ENCODE data around the gene TESK2.
"Not testable (repeated sequence)": the region's sequence is repeated elsewhere in the genome, so short reads cannot be mapped to it uniquely, and the experiment has no call there.

TESK2 gene

DNA sequence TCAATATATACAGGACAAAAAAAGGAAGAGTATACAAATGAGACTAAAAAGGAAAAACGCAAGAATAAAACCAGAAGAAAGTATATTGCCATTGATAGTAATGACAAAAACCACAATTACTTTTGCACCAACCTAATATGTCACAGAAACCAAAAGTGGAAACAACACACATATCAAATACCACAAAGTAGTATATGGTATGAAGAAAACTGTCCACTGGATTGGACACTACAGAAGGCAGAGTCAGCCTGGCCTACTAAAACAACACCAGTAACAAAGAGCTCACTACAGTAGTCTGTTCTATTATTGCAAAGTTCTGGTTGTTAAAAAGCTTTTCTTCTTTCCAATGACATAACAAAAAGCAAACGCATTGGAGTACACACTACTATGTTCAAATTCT, 17.7 kb downstream of the TESK2 start:
- in situ Hi-C loops (cut with MboI; ENCODE audit: low pct_unique_long_range_greater_than_20kb, low sequenced_read_pairs, unreplicated experiment): no loop called here
- TF ChIP-seq CTCF (IDR thresholded peaks at IDR 0.05; ENCODE audit: extremely low read depth, insufficient read depth, missing control alignments): no peak
- no peak for DNase-seq (ENCODE audit: low spot score)

DNA sequence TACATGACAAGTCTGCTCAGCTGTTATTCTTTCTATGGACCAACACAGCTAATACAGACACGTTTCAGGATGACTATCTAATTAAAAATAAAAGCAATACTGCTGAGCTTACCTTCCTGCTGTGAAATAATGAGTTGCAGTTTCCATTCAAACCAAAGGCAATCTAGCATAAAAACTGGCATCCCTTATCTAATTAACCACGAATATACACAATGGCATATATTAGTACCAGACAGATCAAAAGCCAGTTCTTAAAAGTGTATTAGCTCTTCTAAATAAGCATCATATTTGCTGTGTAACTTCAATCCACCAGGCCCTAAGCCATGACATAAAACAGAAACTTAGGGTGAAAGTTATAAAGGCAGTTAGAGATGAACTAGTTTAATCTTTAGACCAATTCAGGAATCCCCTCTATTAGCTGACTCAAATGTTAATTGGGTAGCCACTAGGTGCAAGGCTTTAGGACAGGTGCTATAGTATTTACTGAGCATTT, 20.6 kb downstream of the TESK2 start:
- in situ Hi-C loops (cut with MboI; ENCODE audit: low pct_unique_long_range_greater_than_20kb, low sequenced_read_pairs, unreplicated experiment): no loop called here
- DNase-seq (ENCODE audit: low spot score): peak; percentile 24

GRCh38 chr1:45467353-45467752, 23.6 kb downstream of the TESK2 start:
- in situ Hi-C loops (cut with MboI; ENCODE audit: low pct_unique_long_range_greater_than_20kb, low sequenced_read_pairs, unreplicated experiment); DNase-seq (ENCODE audit: low spot score): not testable (repeated sequence)

More for the DNA sequence above, 20.6 kb downstream of the TESK2 start:
- no peak for TF ChIP-seq CTCF (IDR thresholded peaks at IDR 0.05; ENCODE audit: extremely low read depth, insufficient read depth, missing control alignments)

- no peak for DNase-seq (ENCODE audit: low spot score)
- in situ Hi-C loops (cut with MboI; ENCODE audit: low pct_unique_long_range_greater_than_20kb, low sequenced_read_pairs, unreplicated experiment): no loop called here
- TF ChIP-seq CTCF (IDR thresholded peaks at IDR 0.05; ENCODE audit: extremely low read depth, insufficient read depth, missing control alignments): no peak
Observed at GRCh38 chr1:45465277-45465676, 25.7 kb downstream of the TESK2 start.

- no peak for TF ChIP-seq CTCF (IDR thresholded peaks at IDR 0.05; ENCODE audit: extremely low read depth, insufficient read depth, missing control alignments)
- no peak for DNase-seq (ENCODE audit: low spot score)
- in situ Hi-C loops (cut with MboI; ENCODE audit: low pct_unique_long_range_greater_than_20kb, low sequenced_read_pairs, unreplicated experiment): no loop called here
Observed at GRCh38 chr1:45458894-45459293, 32.1 kb downstream of the TESK2 start.

- TF ChIP-seq CTCF (IDR thresholded peaks at IDR 0.05; ENCODE audit: extremely low read depth, insufficient read depth, missing control alignments): no peak
- no peak for DNase-seq (ENCODE audit: low spot score)
- in situ Hi-C loops (cut with MboI; ENCODE audit: low pct_unique_long_range_greater_than_20kb, low sequenced_read_pairs, unreplicated experiment): no loop called here
Observed at GRCh38 chr1:45456531-45456930, 34.4 kb downstream of the TESK2 start.

GRCh38 chr1:45455162-45455561, 35.8 kb downstream of the TESK2 start:
- TF ChIP-seq CTCF (IDR thresholded peaks at IDR 0.05; ENCODE audit: extremely low read depth, insufficient read depth, missing control alignments): no peak

More at GRCh38 chr1:45455162-45455561, 35.8 kb downstream of the TESK2 start:
- in situ Hi-C loops (cut with MboI; ENCODE audit: low pct_unique_long_range_greater_than_20kb, low sequenced_read_pairs, unreplicated experiment): no loop called here
- DNase-seq (ENCODE audit: low spot score): no peak
